ENCODE results near the gene RELCH.

GRCh38 chr18:62279561-62279960 lies 92.5 kb downstream of the RELCH start:
- TF ChIP-seq POLR2AphosphoS5 (IDR thresholded peaks at IDR 0.05; ENCODE audit: borderline replicate concordance, low read depth, low read length) (no peak), EZH2 (IDR thresholded peaks at IDR 0.05) (no peak)

Measured in SK-N-MC (cell line).